Stimulated activated CD4-positive, alpha-beta T cell treated with anti-CD3 and anti-CD28 coated beads, TNF-alpha, amount 100 ng/mL, for 24 hours (primary cell): ENCODE measurements around the gene TSC22D3.
"Not testable (repeated sequence)": the region's sequence is repeated elsewhere in the genome, so short reads cannot be mapped to it uniquely, and the experiment has no call there.

Experiments
- DNase-seq, 3 experiments: peaks; one replicate each; pipeline ENCODE4 v3.0.0-alpha.2; 2020; ENCODE audit warnings: low read depth in 3 of 3

The TSC22D3 gene

GRCh38 chrX:107775734-107776511, at the start of gene TSC22D3:
TSC22D3 (minus strand) TSS chrX:107775787; CDS start chrX:107775419, 368 bp downstream.
- DNase-seq: peak in 2 of 3 experiments; percentile 32 to 47

GRCh38 chrX:107823456-107823855, 47.9 kb upstream of the TSC22D3 start:
- no peak for DNase-seq

- DNase-seq: no peak
These were observed 47.5 kb upstream of the TSC22D3 start for GRCh38 chrX:107823042-107823441.

- no peak for DNase-seq
These were observed 43.4 kb upstream of the TSC22D3 start for GRCh38 chrX:107818900-107819521.

- not testable (repeated sequence) for DNase-seq
These were observed 34.5 kb upstream of the TSC22D3 start for GRCh38 chrX:107810053-107810452.

- DNase-seq: no peak
These were observed 29.6 kb upstream of the TSC22D3 start for GRCh38 chrX:107805179-107805578.

GRCh38 chrX:107804427-107804826, 28.8 kb upstream of the TSC22D3 start:
- no peak for DNase-seq

- DNase-seq: no peak
These were observed 12.2 kb upstream of the TSC22D3 start for GRCh38 chrX:107787827-107788226.

- DNase-seq: no peak
These were observed 4.9 kb upstream of the TSC22D3 start for GRCh38 chrX:107780525-107780924.

- DNase-seq: no peak
These were observed 1.9 kb upstream of the TSC22D3 start, which contains the start of gene NCBP2L for GRCh38 chrX:107777536-107777832. NCBP2L (plus strand) TSS chrX:107777733; CDS start chrX:107794221, 16,488 bp downstream.

- DNase-seq: peak; percentile 47 to 69 (median 67)
These were observed 1.3 kb upstream of the TSC22D3 start for GRCh38 chrX:107776649-107777535.

GRCh38 chrX:107775000-107775733, 420 bp downstream of the TSC22D3 start:
- DNase-seq: no peak

GRCh38 chrX:107773906-107774435, 1.6 kb downstream of the TSC22D3 start:
- no peak for DNase-seq

- no peak for DNase-seq
These were observed 2.4 kb downstream of the TSC22D3 start for GRCh38 chrX:107773206-107773605.

GRCh38 chrX:107769581-107770317, 5.8 kb downstream of the TSC22D3 start:
- no peak for DNase-seq

GRCh38 chrX:107768051-107768450, 7.5 kb downstream of the TSC22D3 start:
- DNase-seq: no peak

- no peak for DNase-seq
These were observed 9.0 kb downstream of the TSC22D3 start for GRCh38 chrX:107766470-107767150.

- no peak for DNase-seq
These were observed 10.6 kb downstream of the TSC22D3 start for GRCh38 chrX:107764845-107765608.

- DNase-seq: no peak
These were observed 11.9 kb downstream of the TSC22D3 start for GRCh38 chrX:107763647-107764046.
